ENCODE data around the gene PLEKHA8.

DNA sequence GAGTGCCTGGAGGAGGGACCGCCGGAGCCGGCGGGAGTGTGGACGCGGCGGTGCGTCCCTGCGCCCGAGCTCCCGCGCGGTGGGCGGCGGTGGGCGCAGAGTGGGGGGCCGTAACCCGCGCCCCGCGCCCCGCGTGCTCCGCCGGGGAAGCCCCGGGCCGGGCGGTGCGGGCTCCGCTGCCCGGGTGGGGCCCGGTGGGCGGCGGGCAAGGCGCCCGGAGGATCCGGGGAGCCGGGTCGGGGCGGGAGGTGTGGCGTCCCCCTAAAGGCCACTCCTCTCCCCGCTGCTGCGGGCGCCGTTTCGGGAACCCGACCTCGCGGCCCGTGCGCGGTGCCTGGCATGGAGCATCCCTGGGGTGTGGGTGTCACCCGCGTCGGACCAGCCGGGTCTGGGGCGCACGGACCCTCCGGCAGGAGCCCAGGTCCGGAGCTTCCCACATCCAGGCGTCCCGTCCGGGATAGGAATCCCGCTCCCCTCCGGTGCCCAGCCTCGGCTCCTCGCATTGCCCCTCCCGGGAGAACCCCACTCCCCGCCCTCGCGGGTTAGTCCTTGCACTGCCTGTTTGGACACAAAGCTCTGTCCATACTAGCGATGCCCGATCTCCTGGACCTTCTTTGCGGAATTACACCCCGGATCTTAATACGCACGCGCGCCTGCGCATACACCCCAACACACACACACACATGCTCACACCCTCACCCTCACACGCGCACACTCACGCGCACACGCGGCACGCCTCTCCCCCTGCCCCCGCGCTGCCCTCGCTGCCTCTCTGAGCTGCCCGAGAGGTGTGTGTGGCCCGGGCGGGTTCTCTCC, 107.3 kb downstream of the PLEKHA8 start:
- TF ChIP-seq, protein P1, sequence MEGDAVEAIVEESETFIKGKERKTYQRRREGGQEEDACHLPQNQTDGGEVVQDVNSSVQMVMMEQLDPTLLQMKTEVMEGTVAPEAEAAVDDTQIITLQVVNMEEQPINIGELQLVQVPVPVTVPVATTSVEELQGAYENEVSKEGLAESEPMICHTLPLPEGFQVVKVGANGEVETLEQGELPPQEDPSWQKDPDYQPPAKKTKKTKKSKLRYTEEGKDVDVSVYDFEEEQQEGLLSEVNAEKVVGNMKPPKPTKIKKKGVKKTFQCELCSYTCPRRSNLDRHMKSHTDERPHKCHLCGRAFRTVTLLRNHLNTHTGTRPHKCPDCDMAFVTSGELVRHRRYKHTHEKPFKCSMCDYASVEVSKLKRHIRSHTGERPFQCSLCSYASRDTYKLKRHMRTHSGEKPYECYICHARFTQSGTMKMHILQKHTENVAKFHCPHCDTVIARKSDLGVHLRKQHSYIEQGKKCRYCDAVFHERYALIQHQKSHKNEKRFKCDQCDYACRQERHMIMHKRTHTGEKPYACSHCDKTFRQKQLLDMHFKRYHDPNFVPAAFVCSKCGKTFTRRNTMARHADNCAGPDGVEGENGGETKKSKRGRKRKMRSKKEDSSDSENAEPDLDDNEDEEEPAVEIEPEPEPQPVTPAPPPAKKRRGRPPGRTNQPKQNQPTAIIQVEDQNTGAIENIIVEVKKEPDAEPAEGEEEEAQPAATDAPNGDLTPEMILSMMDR (IDR thresholded peaks at IDR 0.05; ENCODE audit: low read length), result no peak
- TF ChIP-seq EZH2 (optimal IDR thresholded peaks at IDR 0.05; ENCODE audit: low read depth, low read length), result no peak
